GM12878 (cell line): Measurements from ENCODE around the gene TEX13D.

ENCODE experiments used
- CREB1 ChIP-seq: IDR thresholded peaks from 2 replicates; pipeline ENCODE4 v1.6.1; 2012; ENCODE audit warnings: low read depth, mild to moderate bottlenecking, inconsistent platforms
- CTCF ChIP-seq, 3 experiments: IDR thresholded peaks in 2 of 3; conservative IDR thresholded peaks in 1 of 3; 2 replicates each; pipeline ENCODE4 v1.5.1; 2011; ENCODE audit warnings: low read depth in 3 of 3, low read length in 3 of 3, mild to moderate bottlenecking in 3 of 3, control low read depth in 2 of 3, moderate library complexity in 2 of 3, inconsistent platforms in 1 of 3, mixed read lengths in 1 of 3; ENCODE audit not compliant: control insufficient read depth in 2 of 3, insufficient read depth in 1 of 3; ENCODE audit errors: extremely low read depth in 1 of 3
- KLF5 ChIP-seq: fragments of 450-650 bp; IDR thresholded peaks from 2 replicates; pipeline ENCODE4 v1.6.1; 2014; ENCODE audit warnings: mild to moderate bottlenecking; ENCODE audit not compliant: partially characterized antibody
- RAD21 ChIP-seq: IDR thresholded peaks from 2 replicates; pipeline ENCODE4 v1.6.1; 2011; ENCODE audit warnings: mild to moderate bottlenecking, low read depth, low read length, moderate library complexity; ENCODE audit not compliant: insufficient read depth

GRCh38 chrX:124369722-124370121 lies 37.3 kb downstream of the TEX13D start:
- TF ChIP-seq KLF5 (no peak), RAD21 (no peak), CTCF (IDR thresholded peaks at IDR 0.05 in 2 of 3, conservative IDR thresholded peaks at IDR 0.05 in 1 of 3; ENCODE audit: control insufficient read depth in 2 of 3, extremely low read depth in 1 of 3, insufficient read depth in 1 of 3, low read depth in 3 of 3, low read length in 3 of 3) (no peak), CREB1 (no peak)
